NCI-H460 (cell line): ENCODE data around the gene ACTR5. TPM values are rescaled to one million over a fixed set of nuclear protein-coding genes. Genes with fewer than 3 reads are reported as not detected.

Source experiments
- small RNA-seq, 2 experiments: library from RNA; depleted of rRNA; stranded (forward); fragments of <200 nt; gene quantifications; one replicate each; pipeline ENCODE3, GENCODE V24; 2014
- total RNA-seq: library from RNA; depleted of rRNA; stranded (reverse); fragments of >200 nt; shearing (Covaris generic); gene quantifications from 2 replicates; pipeline ENCODE4 v1.2.3, GENCODE V29; 2014; rRNA removed

Gene ACTR5
- total RNA-seq, 1 experiment from 2014 or later, result 8.8 TPM

Small RNAs within 50 kb of the gene (small RNA-seq; reads per million reads assigned to genes)
- 0 reads per million in 2 experiments for gene RF00017

Other genes starting within 250 kb of the ACTR5 start
- not detected in 2 replicates for gene ADIG, start 167.3 kb upstream of the ACTR5 start, total RNA-seq
- gene ARHGAP40, start 146.7 kb upstream of the ACTR5 start, total RNA-seq, result 0.12 and 0.61 TPM in 2 replicates
- gene SLC32A1, start 24.0 kb upstream of the ACTR5 start, total RNA-seq, result not detected in 2 replicates
- gene PPP1R16B, start 57.2 kb downstream of the ACTR5 start, total RNA-seq, result 0.02 TPM in 1 of 2 replicates, not detected in the other
- 28.6 and 29.1 TPM in 2 replicates for gene FAM83D, start 178.0 kb downstream of the ACTR5 start, total RNA-seq
- gene DHX35, start 213.9 kb downstream of the ACTR5 start, total RNA-seq, result 12.1 TPM in 2 replicates